Measurements from ENCODE around the gene ABHD5. TPM values are rescaled to one million over a fixed set of nuclear protein-coding genes. Genes with fewer than 3 reads are reported as not detected.
A peak's percentile ranks its signal among the peaks of the same experiment; 100 is the strongest.

ABHD5 gene
- polyA plus RNA-seq, 1 donor from 2014 or later = 7.4 TPM

DNA sequence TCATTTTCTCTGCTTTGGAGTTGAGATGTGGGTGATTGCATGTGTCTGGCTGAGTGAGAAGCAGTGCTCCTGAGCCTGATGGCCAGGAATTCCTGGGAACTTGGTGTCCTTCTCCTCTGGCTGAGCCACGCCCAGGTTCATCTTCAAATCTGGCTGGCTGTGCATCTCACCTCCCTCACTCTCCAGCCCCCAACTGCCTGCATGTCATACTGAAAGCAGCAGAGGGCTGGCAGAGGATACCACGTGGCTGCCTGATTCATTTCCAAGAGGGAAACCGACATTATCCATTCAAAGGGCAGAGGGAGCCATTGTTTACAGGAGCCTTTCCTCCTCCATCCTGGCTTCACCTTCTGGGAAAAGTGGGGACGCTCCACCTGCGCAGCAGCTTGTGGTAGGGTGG, 57.4 kb downstream of the ABHD5 start:
- Mint-ChIP-seq H3K27me3 (peaks cover 8% of the 10 kb centered on the region), H3K9me3 (peaks cover 0 to 14% (median 4%) of the 10 kb centered on the region in 3 donors), H3K4me3 (no peak overlapping the region), H3K27ac (no peak overlapping the region), H3K36me3 (no peaks in the 10 kb centered on the region), H3K4me1 (no peaks in the 10 kb centered on the region)

DNA sequence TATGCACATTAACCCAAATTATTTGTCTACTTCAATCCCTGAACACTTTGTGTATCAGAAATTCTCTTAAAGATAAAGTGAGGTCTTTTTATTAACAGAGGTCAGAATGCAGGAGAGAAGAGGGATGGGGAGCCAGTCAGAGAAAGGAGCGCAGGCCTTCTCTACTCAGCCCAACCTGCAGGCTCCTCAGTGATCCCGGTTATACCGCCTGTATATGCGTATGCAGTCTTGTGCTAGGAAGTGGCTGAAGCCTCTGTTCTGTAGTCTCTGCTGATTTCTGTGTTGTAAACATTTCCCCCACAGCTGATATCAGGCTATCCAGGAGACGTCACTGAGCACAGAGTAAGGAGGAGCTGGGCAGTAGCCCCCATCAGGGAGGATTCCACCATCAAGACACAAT, 57.9 kb downstream of the ABHD5 start:
- Mint-ChIP-seq H3K27me3 (peaks cover 8% of the 10 kb centered on the region), H3K27ac (no peak overlapping the region)

DNA sequence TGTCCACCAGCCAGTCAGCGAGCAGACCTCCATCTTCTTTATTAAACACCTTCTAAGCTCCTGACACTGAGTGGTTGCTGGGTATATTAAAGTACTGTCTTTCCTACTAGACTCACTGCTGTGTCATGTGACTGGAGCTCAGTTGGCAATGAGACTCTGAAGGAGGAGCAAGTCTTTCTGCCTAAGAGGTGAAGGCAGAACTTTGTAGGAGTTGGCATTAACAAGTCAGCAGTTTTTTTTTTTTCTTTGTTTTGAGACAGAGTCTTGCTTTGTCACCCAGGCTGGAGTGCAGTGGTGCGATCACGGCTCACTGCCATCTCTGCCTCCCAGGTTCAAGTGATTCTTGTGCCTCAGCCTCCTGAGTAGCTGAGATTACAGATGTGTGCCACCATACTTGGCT, 62.2 kb downstream of the ABHD5 start:
- H3K27me3 Mint-ChIP-seq = peaks cover 9% of the 10 kb centered on the region
- no peak overlapping the region for H3K4me3 Mint-ChIP-seq
- H3K36me3 Mint-ChIP-seq = no peaks in the 10 kb centered on the region
- H3K9me3 Mint-ChIP-seq = peaks cover 0 to 4% (median 3%) of the 10 kb centered on the region in 3 donors
- H3K27ac Mint-ChIP-seq = no peak overlapping the region
- peaks cover 0 to 16% (median 6%) of the 10 kb centered on the region in 3 donors for H3K4me1 Mint-ChIP-seq

More for the DNA sequence above, 57.9 kb downstream of the ABHD5 start:
- H3K9me3 Mint-ChIP-seq = peaks cover 0 to 14% (median 4%) of the 10 kb centered on the region in 3 donors
- H3K36me3 Mint-ChIP-seq = no peaks in the 10 kb centered on the region
- peak overlapping the region in 1 of 4 donors; percentile 69 for H3K4me3 Mint-ChIP-seq
- H3K4me1 Mint-ChIP-seq = no peaks in the 10 kb centered on the region

DNA sequence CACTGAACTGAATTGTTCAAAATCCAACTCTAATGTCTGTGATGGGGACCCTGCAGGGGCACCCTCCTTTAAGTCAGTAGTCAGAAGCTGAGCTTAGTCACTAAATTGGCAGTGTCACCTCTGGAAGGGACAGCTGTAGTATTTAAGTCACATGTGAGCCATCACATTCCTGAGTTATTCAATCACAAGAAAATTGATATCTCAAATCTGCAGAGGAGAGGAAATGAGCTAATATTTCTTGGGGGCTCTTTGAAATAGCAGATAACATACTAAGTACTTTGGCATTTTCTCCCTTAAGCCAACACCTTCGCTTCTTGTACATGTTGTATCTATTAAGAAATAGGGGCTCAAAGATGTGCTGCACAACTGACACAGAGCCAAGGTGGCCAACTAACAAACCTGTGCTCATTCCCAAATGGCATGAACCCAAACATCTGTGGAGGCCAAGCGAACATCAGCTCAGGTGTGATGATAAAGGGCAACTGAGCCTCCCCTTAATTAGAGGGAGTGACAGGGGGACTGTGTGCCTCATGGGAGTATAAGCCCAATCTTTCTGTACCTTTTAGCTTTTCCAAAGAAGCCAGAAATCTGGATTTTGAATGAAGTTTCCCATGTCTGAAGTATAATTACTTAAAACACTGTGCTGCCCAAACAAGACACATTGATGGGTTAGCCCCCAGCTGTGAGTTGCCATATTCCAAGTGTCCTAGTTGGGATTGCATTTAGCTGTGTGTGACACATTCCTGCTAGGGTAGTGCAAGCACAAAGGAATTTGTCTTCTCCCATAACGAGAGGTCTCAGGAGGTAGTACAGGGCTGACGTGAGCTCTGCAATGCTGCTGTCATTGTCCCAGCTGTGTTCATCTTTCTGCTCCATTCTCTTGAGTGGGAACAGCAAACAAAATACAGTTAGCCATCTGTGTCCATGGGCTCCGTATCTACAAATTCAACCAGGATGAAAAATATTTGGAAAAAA, 63.3 kb downstream of the ABHD5 start:
- peaks cover 0 to 19% (median 6%) of the 10 kb centered on the region in 3 donors for H3K4me1 Mint-ChIP-seq
- no peak overlapping the region for H3K27ac Mint-ChIP-seq
- no peak overlapping the region for H3K4me3 Mint-ChIP-seq

DNA sequence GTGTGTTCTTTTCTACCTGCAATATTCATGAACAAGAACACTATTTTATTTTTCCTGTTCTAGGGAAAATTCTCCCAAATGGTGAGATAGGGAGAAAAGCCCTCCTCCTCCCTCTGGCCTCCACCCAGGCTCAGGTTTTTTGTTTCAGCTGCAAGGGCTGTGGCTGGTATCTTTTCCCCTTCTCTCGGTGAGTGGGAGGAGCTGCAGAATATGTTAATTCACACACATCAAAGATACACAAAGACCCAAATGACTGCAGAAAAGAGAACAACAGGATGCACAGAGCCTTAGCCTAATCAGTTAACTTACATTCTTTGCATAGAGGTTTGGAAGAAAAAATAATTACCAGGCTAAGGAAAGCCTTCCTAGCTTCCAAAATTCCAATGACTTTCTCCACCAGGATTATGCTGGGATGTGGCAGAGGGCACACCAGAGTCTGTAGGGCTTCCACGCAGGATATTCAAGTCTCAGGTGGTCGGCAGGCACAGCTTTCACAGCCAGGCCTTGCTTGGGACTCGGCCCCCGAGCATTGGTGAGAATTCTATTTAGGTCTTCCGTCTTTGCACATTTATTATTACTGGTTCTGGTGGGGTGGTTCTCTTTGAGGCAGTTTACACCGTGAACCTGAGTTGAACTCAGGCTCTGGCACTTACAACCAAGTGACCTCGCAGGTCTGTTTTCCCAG, 64.9 kb downstream of the ABHD5 start:
- Mint-ChIP-seq H3K4me3 (no peak overlapping the region), H3K36me3 (no peaks in the 10 kb centered on the region), H3K9me3 (peaks cover 0 to 3% (median 2%) of the 10 kb centered on the region in 3 donors), H3K27ac (peak overlapping the region in 1 of 3 donors; percentile 41), H3K4me1 (peaks cover 0 to 19% (median 6%) of the 10 kb centered on the region in 3 donors), H3K27me3 (peaks cover 8% of the 10 kb centered on the region)

More for the DNA sequence above, 63.3 kb downstream of the ABHD5 start:
- no peaks in the 10 kb centered on the region for H3K36me3 Mint-ChIP-seq
- H3K27me3 Mint-ChIP-seq = peaks cover 8% of the 10 kb centered on the region
- H3K9me3 Mint-ChIP-seq = peaks cover 0 to 4% (median 3%) of the 10 kb centered on the region in 3 donors

DNA sequence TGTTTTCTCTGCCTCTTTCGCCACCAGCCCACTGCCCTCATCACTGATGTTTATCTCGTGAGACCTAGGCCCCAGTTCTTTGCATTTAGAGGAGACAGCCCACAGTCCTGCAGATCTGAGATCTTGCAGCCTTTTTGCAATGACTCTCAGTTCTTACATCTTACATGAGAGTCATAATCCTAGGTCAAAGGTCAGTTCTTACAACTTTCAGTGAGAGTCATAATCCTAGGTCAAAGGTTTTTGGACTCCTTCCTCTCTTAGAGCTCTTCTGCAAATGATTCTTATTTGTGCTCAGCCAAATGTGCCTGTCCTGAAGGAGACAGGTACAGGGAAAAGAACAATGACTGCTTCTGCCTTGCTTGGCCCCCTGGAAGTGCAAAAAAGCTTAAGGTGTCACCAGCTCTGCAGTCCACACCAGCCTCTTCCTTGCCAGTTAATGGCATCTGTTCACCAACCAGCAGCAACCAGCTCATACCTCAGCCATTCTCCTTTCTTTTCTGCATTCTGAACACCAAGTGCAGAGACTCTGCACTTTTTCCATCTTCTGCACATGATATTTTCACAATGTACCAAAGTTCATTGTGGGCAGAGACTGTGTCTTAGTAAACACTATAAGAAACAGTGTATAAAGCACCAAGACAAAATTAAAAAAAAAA, 67.1 kb downstream of the ABHD5 start:
- Mint-ChIP-seq H3K4me3 (no peak overlapping the region), H3K27me3 (peaks cover 4% of the 10 kb centered on the region), H3K27ac (no peak overlapping the region)

DNA sequence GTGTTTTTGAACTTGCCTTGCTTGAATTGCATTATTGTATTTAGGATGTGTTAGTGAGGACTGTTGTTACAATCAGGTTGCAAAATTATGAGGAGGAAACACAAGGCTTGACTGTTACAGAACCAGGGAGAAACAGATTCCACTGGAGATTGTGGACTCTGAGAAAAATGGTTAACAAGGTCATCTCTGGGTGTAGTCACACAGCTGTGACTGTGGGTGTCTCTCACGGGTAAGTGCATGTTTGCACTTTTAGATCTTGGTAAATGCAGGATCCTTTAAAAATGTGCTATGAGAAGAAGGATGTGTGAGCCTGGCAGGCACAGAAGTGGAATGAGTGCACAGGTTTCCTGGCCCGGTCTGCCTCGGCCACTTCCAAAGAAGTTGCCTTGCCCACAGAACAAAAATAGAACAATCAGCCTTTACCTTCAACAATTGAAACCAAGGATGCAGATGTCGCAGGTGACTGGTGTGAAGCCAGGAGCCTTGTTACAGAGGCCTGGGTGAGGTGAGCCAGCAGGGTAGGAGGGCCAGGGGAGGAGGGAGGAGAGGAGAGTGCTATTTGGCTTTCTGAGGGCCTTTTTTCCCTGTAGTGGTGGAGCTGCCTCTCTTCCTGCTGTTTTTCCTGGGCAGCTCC, 68.0 kb downstream of the ABHD5 start:
- Mint-ChIP-seq H3K27me3 (peaks cover 4% of the 10 kb centered on the region), H3K9me3 (peaks cover 0 to 3% (median 0%) of the 10 kb centered on the region in 3 donors), H3K4me3 (no peak overlapping the region), H3K36me3 (no peaks in the 10 kb centered on the region), H3K27ac (peak overlapping the region in 1 of 3 donors; percentile 65), H3K4me1 (peaks cover 0 to 19% (median 6%) of the 10 kb centered on the region in 3 donors)

More for the DNA sequence above, 67.1 kb downstream of the ABHD5 start:
- Mint-ChIP-seq H3K36me3 (no peaks in the 10 kb centered on the region), H3K4me1 (peaks cover 0 to 19% (median 6%) of the 10 kb centered on the region in 3 donors), H3K9me3 (peaks cover 0 to 3% (median 0%) of the 10 kb centered on the region in 3 donors)

DNA sequence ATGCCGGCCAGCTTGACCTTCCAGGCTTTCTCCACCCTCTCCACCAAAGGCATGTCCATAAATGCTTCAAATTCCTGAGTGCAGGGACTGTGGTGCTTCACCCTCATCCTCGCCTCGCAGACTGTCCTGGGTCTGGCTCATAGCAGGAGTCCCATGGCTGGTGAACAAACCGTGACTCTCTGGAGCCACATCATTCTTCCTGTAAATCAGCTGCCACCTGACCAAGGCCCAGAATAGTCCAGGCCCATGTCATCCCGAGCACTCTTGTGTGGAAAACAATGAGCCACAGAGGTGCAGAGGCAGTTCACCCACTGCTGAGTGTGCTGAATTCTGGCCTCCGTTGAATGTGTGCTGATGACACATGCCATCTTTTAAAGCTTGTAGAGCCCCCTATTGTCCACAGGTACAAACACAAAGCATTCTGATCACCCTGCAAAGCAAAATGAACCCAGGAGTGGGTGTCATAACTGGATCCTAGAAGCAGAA, 68.6 kb downstream of the ABHD5 start:
- Mint-ChIP-seq H3K9me3 (peaks cover 0 to 3% (median 0%) of the 10 kb centered on the region in 3 donors), H3K4me3 (no peak overlapping the region), H3K27me3 (peaks cover 4% of the 10 kb centered on the region), H3K27ac (no peak overlapping the region), H3K4me1 (peaks cover 0 to 19% (median 6%) of the 10 kb centered on the region in 3 donors), H3K36me3 (no peaks in the 10 kb centered on the region)

DNA sequence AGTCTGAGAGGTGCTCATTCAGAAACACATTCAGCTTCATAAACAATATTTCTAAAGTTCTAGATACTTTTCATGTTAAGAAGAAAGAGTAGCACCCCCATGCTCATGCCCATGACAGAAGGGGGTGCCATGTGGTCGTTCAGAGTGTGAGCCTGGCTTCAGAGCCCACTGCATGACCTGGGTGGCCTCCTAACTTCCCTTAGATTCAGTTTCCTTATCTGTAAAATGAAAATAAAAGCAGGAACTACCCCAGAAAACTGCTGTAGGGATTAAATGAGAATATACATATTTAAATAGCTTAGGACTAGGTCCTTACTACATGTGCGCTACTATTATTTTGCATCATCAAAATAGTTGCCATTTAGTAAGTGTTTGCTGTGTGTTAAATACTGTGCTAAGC, 69.2 kb downstream of the ABHD5 start:
- Mint-ChIP-seq H3K36me3 (no peaks in the 10 kb centered on the region), H3K4me1 (peaks cover 0 to 16% (median 6%) of the 10 kb centered on the region in 3 donors), H3K27ac (no peak overlapping the region), H3K4me3 (no peak overlapping the region), H3K27me3 (peaks cover 2% of the 10 kb centered on the region), H3K9me3 (peaks cover 0 to 3% (median 0%) of the 10 kb centered on the region in 3 donors)

DNA sequence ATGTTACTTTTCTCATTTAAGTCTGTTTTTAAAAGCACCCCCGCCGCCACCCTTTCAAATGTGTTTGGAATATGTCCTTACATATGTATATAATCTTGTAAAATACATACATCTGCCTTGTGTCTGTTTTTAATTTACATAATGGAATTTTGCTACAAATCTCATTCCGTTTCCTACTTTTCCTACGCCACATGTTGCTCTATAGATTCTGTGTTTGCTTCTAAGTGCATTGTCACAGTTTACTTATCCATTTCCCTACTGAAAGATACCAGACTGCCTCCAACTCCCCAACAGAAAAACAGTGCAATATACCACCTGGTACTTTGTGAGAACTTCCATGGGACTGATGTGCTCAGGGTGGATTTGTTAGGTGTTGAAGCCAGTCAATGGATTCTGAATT, 70.2 kb downstream of the ABHD5 start:
- H3K4me1 Mint-ChIP-seq = peaks cover 0 to 8% (median 0%) of the 10 kb centered on the region in 3 donors
- peaks cover 2% of the 10 kb centered on the region for H3K27me3 Mint-ChIP-seq
- H3K27ac Mint-ChIP-seq = no peak overlapping the region

DNA sequence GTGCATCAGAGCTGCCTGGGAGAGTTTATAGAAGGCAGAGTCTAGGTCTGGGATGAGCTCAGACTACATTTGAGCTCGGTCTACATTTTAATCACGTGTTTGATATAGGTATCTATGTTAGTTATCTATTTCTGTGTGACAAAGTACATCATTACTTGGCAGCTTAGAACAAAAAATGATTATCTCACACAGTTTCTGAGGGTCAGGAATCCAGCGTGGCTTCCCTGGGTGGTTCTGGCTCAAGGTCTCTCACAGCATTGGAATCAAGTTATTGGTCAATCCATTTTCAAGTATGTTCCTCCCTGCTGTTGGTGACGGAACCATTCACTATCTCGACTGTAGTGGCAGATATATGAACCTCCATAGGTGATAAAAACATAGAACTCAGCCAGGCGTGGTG, 71.7 kb downstream of the ABHD5 start:
- peaks cover 0 to 2% (median 0%) of the 10 kb centered on the region in 3 donors for H3K9me3 Mint-ChIP-seq
- H3K36me3 Mint-ChIP-seq = no peaks in the 10 kb centered on the region

More for the DNA sequence above, 70.2 kb downstream of the ABHD5 start:
- H3K36me3 Mint-ChIP-seq = no peaks in the 10 kb centered on the region
- H3K9me3 Mint-ChIP-seq = peaks cover 0 to 3% (median 0%) of the 10 kb centered on the region in 3 donors
- no peak overlapping the region for H3K4me3 Mint-ChIP-seq

DNA sequence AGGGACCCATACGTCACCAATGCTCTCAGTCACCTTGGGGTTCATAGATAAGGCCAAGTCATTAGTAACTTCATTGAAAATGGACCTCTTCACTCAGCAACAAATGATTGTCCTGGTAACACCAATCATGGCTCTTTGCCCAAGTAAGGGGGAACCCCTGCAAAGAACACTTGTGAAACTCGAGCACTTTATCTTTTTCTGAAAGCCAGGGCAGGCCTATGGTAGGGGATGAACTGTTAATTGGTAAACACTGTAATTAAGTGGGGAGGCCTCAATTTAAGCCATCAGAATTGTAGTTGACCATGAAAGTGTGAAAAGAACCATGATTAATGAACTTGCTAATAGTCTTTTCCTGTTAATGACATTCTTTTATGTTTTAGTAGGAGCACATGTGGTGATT, 73.3 kb downstream of the ABHD5 start:
- Mint-ChIP-seq H3K27me3 (peaks cover 11% of the 10 kb centered on the region), H3K27ac (no peak overlapping the region), H3K36me3 (no peaks in the 10 kb centered on the region), H3K9me3 (no peaks in the 10 kb centered on the region), H3K4me3 (no peak overlapping the region), H3K4me1 (peaks cover 0 to under 1% (median under 1%) of the 10 kb centered on the region in 3 donors)

More for the DNA sequence above, 71.7 kb downstream of the ABHD5 start:
- no peak overlapping the region for H3K27ac Mint-ChIP-seq
- peaks cover 2% of the 10 kb centered on the region for H3K27me3 Mint-ChIP-seq
- peaks cover 0 to 5% (median 0%) of the 10 kb centered on the region in 3 donors for H3K4me1 Mint-ChIP-seq
- no peak overlapping the region for H3K4me3 Mint-ChIP-seq

DNA sequence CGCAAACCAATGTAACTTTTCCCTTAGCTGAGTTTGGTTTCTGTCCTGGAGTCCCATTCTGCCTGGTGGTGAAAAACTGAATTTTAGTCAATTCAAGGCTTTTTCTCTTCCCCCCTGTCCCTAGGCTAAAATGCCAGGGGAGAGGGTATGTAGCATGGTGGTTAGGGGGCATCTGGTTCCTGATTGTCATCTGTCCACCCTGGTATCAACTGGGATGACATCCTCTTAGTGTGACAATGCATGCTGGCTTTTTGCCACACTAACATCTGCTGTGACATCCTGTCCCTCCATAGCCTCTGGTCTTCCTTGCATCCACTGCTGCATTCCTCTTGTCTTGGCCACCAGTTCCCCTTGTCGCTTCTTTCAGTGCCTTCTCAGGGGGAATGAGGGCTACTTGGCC, 73.7 kb downstream of the ABHD5 start:
- H3K4me1 Mint-ChIP-seq = peaks cover 0 to 4% (median 4%) of the 10 kb centered on the region in 3 donors
- no peaks in the 10 kb centered on the region for H3K9me3 Mint-ChIP-seq
- peaks cover 11% of the 10 kb centered on the region for H3K27me3 Mint-ChIP-seq
- no peaks in the 10 kb centered on the region for H3K36me3 Mint-ChIP-seq
- H3K27ac Mint-ChIP-seq = no peak overlapping the region
- no peak overlapping the region for H3K4me3 Mint-ChIP-seq

DNA sequence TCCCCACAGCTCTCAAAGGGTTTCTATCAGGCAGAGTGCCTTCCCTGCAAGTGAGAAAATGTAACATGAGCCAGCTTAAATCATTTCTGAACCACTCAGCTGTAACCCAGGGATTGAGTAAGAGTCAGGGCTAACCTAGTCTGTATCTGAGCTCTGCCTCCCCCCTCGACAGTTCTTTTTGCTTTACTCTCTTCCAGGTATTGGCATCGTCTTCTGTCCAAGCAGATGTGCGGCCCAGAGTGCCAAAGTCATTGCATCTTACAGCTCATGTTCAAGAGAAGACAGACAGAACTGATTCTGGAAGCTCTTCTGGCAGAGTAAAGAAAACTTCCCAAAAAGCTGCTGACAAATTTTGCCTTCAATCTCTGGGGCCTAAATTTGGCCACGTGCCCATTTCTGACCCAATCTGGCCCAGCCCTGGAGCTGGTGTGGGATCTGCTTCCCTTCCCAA, 74.8 kb downstream of the ABHD5 start:
- H3K36me3 Mint-ChIP-seq = no peaks in the 10 kb centered on the region
- H3K27ac Mint-ChIP-seq = no peak overlapping the region
- H3K4me1 Mint-ChIP-seq = peaks cover 0 to 4% (median 4%) of the 10 kb centered on the region in 3 donors
- no peak overlapping the region for H3K4me3 Mint-ChIP-seq
- no peaks in the 10 kb centered on the region for H3K9me3 Mint-ChIP-seq
- H3K27me3 Mint-ChIP-seq = peaks cover 11% of the 10 kb centered on the region
